Activated CD4-positive, alpha-beta T cell treated with anti-CD3 and anti-CD28 coated beads, Interleukin-2, amount 50 U/mL, for 24 hours (primary cell): ENCODE data around the gene LHX3.
"Not testable (repeated sequence)": the region's sequence is repeated elsewhere in the genome, so short reads cannot be mapped to it uniquely, and the experiment has no call there.

ENCODE experiments used
- DNase-seq, 2 donors: peaks; one replicate each; pipeline ENCODE4 v3.0.0-alpha.2; 2020; ENCODE audit warnings: low read depth in 1 of 2, low spot score in 1 of 2

The LHX3 gene

DNA sequence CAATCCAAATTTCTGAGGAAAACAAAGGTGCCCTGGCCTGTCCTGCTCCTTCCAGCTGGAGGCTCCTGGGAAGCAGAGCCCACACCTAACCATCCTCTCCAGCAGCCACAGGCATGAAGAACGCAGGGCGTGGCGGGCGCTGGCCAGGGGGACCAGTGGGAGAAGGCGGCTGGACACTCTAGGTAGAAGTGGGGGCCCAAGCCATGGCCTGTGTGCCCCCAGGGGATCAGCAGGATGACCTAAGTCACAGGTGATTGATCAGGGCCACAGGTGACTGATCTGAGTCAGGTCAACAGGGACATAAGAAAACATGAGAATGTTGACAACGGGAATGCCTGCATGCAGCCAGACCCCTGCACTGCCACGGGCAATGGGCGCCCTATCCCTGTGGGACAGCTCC, 37.3 kb upstream of the LHX3 start:
- no peak for DNase-seq

DNA sequence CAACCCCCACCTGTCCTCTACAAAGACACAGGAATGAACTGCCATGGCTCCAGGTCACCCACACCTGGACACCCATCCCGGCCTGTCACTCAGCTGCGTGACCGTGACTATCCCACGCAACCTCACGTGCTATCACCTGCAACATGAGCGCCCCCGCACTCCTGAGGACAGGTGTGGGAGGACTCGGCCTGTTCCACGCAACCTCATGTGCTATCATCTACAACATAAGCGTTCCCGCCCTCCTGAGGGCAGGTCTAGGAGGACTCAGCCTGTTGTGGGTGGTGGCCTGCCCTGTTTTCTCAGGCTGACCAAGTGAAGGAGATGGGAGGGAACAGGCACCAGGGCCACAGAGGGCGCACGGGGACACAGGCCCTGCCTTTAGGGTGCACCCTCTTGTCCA, 36.6 kb upstream of the LHX3 start:
- no peak for DNase-seq

DNA sequence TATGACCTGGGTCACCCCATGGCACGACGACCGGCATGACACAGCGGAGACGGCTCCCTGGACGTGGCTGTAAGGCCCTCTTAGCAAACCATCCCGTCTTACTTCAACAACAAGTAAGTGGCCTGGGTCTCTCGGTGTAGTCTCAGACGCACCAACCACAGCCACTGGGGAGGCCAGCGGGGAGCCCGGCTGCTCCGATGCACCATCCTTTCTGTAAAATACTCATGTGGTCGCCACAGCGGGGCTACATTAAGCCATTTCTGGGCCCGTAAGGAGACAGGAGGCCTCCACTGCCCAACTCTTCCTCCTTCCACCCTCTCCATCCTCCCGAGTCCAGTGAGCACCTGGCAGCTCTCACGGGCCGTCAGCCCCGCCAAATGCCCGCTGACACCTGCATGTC, 36.0 kb upstream of the LHX3 start:
- DNase-seq = no peak

DNA sequence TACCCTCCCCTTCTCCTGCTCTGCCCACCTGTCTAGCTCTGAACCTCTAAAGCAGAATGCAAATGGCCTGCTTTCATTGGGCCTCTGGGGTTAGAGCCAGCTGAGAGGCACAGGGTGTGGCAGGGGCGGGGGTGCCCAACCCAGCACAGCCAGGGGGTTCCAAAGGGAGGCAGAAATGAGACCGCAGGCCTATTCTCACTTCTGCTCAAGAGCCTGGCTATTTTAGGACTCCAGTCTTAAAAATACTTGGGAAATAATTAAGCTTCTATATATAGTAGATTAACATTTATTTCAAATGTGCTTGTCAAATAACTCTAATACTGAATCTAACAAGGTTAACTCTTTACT, 35.0 kb upstream of the LHX3 start:
- DNase-seq = no peak

DNA sequence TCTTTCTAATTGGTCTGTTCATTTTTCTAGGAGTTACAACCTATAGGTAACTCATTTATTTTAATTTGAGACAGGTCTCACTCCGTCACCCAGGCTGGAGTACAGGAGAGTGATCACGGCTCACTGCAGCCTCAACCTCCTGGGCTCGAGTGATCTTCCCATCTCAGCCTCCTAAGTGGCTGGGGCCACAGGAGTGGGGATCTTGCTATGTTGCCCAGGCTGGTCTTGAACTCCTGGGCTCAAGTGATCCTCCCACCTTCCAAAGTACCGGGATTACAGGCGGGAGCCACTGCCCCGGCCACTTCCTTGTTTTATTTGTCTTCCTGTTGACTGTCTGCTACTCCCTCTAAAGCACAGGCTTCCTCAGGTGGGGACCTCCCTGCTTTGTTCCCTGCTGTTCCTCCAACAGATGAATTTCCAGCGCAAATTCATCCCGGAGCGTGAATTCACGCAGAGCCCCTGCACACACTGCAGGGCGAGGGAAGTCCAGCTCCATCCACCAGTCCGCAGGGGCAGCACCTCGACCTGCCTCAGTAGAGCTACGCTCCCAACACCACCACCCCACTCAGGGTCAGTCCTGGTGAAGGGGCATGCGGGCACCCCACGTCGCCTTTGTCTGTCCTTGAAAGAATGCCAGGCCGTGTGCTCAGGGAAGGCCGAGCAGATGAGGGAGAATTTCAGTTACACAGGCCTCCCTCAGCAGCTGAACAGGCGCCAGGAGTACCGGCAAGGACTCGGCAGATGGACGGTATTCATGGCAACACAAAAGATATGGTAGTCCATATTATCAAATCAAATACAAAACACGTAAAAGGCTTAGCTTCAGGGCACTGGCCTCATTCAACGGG, 34.4 kb upstream of the LHX3 start:
- no peak for DNase-seq

DNA sequence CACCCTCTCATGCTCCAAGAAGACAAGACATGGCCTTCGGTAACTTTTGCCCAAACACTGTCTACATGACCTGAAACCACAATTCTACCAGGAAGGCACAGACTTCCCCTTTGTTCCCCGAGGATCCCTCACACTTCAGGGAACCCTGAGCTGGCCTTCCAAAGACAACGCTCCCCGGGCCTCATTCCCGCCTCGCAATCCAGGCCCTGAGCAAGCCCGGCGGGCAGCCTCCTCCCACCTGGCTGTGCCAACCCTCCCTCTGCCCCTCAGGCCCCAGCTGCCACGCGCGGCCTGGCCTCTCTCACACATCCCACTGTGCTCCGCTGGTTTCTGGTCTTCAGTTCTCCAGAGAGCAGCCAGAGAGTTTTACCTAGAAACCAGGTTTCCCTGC, 33.4 kb upstream of the LHX3 start:
- no peak for DNase-seq

DNA sequence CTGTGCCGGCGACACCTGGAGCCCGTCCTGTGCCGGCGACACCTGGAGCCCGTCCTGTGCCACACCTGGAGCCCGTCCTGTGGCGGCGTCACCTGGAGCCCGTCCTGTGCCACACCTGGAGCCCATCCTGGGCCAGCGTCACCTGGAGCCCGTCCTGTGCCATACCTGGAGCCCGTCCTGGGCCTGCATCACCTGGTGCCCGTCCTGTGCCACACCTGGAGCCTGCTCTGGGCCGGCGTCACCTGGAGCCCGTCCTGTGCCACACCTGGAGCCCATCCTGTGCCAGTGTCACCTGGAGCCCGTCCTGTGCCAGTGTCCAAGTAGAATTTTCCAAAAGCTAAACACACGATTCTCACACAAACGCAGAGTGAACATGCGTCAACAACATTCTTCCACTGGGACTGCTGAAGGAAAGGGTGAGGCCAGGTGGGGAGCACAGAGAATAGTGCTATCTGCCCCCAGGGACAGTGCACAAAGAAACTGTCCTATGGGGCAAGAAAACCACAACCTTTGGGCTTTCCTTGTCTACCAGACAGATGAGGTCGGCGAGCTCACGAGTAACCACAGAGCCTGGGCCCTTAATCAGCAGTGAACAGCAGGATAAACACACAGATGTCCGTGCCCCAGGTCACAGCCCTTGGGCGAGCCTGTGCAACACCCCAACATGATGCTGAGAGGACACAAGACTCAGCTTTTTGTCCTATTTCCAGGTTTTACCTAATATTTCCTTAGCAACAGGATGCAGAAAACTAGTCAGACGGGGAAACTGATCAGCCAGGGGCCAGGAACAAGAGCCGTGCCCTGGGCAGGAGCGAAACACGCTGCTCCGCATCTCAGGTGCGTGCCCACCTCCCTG, 32.8 kb upstream of the LHX3 start:
- DNase-seq = no peak

DNA sequence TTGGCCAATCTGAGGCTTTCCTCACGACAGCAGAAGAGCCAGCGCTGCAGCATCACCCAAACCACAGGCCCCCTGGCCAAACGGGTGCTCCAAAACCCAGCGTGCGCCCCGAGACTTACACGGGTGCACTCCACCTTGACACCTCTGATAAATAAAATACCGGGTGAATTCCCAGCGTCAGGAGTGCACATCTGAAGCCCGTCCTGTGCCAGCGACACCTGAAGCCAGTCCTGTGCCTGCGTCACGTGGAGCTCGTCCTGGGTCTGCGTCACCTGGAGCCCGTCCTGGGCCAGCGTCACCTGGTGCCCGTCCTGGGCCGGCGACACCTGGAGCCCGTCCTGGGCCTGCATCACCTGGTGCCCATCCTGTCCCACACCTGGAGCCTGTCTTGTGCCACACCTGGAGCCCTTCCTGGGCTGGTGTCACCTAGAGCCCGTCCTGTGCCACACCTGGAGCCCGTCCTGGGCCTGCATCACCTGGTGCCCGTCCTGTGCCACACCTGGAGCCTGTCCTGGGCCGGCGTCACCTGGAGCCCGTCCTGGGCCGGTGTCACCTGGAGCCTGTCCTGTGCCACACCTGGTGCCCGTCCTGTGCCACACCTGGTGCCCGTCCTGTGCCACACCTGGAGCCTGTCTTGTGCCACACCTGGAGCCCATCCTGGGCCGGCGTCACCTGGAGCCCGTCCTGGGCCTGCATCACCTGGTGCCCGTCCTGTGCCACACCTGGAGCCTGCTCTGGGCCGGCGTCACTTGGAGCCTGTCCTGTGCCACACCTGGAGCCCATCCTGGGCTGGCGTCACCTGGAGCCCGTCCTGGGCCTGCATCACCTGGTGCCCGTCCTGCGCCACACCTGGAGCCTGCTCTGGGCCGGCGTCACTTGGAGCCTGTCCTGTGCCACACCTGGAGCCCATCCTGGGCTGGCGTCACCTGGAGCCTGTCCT, 31.8 kb upstream of the LHX3 start:
- DNase-seq = not testable (repeated sequence)

DNA sequence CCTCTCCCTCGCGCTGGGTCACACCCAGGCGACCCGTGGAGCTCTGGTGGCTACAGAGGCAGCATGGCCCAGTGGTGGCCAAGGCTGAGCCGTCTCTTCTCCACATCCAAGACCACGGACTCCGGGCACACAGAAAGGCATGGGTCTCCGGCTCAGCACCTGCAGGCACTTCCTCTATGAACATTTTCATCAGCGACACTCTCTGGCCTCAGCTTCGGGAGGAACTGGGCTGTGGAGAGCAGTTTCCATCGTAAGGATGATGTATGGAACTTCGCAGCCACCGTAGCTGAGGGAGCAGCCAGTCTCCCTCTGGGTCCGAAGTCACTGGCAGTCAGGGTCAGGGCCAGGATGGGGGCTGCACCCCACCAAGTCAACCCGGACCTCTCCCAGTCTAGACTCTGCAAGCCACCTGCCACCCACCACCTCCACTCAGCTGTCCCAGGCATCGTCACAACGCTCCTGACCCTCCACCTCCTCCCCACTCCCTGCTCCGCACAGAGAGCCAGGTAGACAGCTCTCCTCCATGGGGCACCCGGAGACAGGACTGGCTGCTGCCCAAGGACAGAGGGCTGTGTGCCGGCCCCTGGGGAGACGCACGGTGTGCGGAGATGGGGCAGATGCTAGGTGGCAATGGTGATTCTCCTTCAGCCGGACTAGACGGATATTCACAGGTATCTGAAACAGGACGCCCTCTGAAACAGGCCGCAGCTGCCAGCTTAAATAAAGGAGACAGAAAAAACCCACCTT, 31.0 kb upstream of the LHX3 start:
- no peak for DNase-seq

DNA sequence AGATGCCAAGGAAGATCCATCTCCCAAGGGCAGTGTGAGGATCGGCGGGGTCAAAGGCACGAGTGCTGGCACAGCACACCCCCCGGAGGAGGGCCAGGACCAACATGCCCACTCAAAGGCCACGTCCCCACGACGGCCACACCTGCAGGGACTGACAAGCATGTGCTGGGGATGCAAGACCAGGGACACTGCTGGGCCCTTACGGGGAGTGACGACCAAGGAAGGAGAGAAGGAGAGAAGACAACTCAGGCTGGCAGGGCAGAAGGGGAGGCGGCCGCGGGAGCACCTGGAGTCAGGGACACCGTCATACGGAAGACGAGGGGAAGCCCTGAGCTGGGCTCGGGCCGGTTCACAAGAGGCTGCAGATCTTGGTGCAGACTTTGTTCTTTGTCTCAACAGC, 30.2 kb upstream of the LHX3 start:
- DNase-seq = no peak

DNA sequence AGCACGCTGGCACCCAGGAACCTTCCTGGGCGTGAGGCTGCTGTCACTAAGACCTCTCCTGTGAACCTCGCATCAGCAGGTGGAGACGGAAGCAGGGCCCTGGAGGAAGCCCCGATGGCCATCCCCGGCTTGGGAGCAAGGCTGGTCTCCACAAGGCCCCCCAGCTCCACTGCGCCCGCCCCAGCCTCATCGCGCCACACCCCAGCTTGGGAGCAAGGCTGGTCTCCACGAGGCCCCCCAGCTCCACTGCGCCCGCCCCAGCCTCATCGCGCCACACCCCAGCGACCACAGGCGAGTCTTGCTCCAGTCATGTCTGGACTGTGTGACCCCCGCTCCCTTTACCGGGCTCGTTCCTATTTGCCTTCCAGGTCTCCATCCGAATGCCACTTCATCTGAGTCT, 29.7 kb upstream of the LHX3 start:
- DNase-seq = no peak

DNA sequence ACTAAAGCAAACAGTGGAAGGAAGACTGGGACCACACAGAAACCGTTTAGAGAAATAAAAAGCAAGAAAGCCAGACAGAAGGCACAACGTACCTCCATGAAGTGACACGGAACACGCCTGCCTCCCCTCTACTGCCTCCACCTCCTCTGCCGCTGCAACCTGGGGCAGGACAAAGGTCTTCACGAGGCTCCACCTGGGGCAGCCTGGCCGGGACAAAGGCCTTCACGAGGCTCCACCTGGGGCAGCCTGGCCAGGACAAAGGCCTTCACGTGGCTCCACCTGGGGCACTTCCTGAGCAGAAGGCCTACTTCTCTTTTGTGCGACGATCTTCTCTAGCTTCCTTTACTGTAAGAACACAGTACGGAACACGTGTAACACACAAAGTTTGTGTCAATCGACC, 28.9 kb upstream of the LHX3 start:
- no peak for DNase-seq

DNA sequence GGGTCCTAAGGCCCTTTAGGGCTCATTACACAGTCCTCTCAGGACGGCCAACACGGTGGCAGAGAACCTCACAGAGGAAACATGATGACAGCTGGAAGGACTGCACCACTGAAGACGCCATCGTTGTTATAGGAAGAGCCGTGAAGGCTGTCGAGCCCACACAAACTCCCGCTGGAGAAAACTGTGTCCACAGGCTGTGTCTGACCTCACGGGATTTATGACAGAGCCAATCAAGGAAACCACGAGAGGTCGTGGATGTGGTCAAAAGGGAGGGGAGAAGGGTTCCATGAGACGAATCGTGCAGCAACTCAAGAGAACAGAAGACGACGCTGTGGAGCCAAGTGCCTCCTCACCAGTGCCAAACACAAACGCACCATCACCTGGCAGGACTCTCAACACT, 28.5 kb upstream of the LHX3 start:
- DNase-seq = no peak

DNA sequence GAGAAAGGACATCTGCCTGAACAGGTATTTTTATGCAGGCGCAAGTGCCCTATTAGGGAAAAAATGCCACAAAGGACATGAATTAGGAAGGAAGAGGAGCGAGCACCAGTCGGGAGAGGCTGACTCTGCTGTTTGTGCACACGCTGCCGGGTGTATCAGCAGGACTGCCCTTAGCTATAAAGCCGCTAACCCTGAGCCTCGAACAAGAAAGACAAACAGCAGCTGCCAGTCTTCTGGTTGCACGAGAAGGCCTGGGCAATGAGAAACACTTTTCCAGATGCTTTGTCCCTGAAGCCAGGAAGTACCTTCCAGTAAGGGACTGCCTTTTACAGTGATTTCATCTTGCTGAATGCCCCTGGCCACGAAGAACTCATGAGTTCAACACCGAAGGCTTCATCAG, 28.0 kb upstream of the LHX3 start:
- no peak for DNase-seq

DNA sequence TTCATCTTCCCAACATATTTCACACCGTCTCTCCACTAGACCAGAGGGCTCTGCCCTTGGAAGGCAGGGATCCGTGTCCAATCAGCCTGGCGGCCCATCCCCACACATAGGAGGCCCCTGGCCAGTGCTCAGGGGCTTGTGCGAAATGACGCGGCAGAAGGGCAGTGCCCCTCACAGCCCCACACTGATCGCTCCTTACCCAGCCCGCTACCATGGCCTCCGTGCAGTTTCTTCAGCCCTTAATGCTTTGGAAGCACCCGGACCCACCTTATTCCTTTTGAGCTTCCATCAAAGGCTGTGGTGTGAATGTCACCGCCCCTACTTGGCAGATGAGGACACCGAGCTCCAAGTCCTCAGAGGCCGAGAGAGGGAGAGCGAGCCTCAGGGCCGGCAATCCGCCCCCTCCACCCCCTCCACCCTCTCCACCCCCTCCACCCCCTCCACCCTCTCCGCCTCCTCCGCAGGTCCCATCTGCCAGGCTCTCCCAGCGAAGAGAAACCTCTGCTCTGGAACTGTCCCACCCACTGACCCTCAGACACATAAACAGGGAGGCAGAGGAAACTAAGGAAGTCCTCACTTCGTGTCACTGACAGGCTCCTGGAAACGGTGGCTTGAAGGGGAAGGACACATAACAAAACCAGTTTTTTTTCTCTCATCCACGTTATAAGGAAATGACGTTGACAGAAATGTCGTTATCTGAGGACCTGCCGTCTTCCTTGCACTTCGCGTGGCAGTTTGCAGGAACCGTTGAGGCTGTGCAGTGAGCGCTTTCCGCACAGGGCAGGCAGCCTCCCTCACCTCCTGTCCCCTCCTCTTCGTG, 26.8 kb upstream of the LHX3 start:
- no peak for DNase-seq

DNA sequence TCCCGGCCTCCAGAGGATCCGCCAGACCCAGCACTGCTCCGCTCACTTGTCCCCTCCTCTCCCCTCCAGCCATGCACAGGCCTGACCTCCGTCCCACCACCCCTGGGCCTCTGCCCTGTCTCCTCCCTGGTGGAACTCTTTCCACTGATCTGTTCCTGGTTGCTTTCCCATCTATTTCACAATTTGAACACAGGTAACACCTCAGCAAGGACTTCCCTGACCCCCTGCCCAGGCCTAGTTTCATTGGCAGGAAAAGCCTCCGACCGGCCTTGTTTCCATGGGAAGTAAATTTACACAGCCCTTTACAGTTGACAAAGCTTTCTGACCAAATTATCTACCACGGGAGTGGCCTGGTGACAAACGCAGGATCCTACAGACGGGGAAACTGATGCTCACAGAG, 25.8 kb upstream of the LHX3 start:
- DNase-seq = no peak

DNA sequence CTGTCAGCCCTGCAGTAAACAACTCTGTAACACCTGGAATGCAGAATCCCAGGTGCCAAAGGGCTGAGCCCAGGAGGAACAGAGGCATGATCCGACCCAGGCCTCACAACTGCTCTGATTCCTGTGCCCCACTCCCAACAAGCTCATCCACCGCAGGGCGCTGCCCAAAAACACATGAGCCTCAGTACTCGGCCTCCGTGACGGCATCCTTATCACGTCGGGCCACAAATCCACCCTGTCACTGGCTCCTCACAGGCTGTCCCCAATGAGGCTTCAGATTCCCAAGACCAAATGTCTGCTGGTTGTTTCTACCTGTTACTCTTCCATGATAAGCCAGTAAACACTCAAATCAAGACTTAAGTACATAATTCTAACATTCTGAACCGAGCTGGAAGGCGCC, 25.4 kb upstream of the LHX3 start:
- no peak for DNase-seq

DNA sequence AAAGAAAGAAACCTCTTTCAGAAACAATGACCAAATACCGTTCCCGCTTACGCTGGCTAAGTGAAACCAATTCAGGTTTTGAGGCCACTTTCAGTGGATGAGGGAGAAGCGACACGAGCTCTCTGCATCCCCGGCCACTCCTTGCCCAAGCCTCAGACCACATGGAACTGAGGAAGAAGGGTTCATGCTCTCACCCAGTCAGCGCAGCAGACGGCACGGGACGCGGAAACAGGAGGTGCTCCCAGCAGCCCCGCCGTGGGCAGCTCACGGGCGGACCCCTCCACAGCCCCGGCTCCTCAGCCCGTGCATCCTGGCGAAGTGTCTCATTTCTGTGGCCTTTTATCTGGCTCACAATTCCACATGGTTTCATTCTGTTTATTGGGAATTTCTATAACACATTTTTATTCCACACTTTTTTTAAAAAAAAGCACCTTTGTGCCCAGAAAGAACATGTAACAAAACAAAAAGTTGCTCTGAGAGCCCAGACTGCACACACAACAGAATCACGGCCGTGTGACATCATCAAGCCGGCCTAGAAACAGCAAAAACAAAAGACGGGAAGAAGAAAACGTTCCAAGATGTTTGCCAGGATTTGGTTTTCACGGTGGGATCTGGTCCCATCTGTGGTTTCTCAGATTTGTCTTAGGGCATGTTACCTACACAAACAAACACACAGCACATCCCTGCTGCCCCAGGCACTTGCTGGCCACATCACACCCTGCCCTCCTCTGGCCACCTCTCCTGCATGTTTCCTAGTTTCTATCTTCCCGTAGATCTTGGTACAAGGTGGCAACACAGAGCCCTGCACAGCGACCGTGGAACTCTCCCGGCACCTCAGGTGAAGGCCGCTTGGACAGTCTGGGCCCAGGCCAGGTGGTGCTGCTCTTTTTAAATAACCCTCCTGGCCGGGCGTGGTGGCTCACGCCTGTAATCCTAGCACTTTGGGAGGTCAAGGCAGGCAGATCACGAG, 24.5 kb upstream of the LHX3 start:
- DNase-seq = no peak
